ENCODE data around the gene H2BK1.

DNA sequence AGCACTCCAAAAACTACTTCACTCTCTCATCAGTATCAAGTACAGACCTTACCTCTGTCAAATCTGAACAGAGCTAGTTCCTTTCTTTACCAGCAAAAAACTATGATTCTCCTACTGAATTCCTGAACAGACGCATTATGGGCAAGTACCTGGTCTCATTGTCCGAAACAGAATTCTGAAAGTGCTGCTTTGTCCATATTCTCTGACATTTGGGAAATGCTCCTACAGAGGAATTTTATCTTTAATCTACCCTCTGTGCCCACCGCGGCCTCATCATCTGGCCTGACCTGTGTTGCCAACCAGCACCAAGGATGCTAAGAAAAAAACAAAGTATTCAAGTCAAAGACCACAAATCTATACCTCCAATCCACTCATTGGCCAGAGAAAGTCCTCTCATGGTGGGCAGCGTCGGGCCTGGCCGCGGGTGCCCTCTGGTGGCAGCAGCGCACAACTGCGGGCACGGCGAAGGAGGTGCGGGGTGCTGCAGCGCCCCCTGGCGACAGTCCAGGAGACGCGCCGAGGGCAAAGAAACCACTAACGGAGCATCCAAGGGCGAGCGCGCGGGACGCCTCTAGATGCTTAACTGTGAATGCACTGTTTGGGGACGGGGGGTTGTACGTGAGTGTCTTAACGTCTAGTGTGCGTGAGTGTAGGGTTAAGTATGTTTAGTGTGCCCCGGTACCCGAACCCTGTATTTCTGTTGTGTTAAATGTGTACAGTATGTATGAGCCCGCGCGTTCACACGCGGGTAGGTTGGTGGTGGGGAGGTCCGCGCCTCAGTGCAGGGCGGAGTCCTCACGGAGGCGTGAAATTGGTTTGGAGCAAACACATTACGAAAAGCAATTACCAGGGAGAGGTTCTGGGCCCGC lies 37.8 kb downstream of the H2BK1 start:
- TF ChIP-seq, protein P1, sequence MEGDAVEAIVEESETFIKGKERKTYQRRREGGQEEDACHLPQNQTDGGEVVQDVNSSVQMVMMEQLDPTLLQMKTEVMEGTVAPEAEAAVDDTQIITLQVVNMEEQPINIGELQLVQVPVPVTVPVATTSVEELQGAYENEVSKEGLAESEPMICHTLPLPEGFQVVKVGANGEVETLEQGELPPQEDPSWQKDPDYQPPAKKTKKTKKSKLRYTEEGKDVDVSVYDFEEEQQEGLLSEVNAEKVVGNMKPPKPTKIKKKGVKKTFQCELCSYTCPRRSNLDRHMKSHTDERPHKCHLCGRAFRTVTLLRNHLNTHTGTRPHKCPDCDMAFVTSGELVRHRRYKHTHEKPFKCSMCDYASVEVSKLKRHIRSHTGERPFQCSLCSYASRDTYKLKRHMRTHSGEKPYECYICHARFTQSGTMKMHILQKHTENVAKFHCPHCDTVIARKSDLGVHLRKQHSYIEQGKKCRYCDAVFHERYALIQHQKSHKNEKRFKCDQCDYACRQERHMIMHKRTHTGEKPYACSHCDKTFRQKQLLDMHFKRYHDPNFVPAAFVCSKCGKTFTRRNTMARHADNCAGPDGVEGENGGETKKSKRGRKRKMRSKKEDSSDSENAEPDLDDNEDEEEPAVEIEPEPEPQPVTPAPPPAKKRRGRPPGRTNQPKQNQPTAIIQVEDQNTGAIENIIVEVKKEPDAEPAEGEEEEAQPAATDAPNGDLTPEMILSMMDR (IDR thresholded peaks at IDR 0.05) = peak in 3 of 4 donors; percentile 100
- TF ChIP-seq POLR2A (IDR thresholded peaks at IDR 0.05) = no peak

Data from right lobe of liver (tissue), 4 donors.